Subcutaneous adipose tissue (tissue), 4 donors: ENCODE data around the gene ESR2. TPM values are rescaled to one million over a fixed set of nuclear protein-coding genes. Genes with fewer than 3 reads are reported as not detected.

Experiments
- total RNA-seq, 4 donors: library from RNA; depleted of rRNA; stranded (reverse); fragments of >200 nt; gene quantifications; one replicate each; pipeline ENCODE4 v1.1.0, GENCODE V29; 2016
- TF ChIP-seq, protein P1 (sequence below): fragments of 450-650 bp; IDR thresholded peaks from one replicate; pipeline ENCODE4 v1.5.1; 2016; ENCODE audit warnings: low read depth, mild to moderate bottlenecking, control low read depth, antibody characterized with exemption, moderate library complexity

Gene ESR2
- total RNA-seq: 10 to 100 TPM in 1 of 4 donors, 1 to 10 TPM in 3; 1.1 to 21.5 (median 3.9) TPM

DNA sequence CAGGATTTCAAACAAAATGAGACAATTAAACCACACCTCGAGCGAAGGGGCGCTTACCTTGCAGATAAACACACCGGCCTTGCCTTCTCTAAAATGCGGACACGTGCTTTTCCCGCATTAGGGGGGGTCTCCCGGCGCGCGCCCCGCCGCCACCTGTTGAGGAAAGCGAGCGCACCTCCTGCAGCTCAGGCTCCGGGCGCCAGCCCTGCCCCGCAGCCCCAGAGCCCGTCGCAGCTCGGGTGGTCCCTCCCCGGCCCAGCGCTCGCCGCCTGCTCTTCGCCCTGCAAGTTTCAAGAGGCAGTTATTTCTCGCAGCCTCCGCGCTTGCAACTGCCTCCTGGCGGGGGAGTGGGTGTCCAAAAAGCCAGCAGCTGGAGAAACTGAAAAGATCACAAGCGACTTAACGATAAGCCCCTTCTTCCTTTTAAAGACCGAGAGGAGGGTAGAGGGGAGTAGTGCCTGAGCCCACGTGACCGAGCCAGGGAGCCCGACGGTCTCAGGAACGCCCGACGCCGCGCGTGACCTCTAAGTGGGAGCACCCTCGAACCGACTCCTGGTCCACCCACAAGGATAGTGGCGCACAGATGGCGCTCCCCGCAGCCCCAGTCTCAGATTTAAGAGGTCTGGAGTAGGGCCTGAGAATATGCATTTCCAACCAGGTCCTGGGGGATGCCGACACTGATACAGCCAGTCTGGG, at the start of gene ESR2:
TSS of gene ESR2 (minus strand) at position 396 of the 696 bp plus-strand sequence. CDS start 11,386 bp downstream, outside the sequence.
- TF ChIP-seq, protein P1, sequence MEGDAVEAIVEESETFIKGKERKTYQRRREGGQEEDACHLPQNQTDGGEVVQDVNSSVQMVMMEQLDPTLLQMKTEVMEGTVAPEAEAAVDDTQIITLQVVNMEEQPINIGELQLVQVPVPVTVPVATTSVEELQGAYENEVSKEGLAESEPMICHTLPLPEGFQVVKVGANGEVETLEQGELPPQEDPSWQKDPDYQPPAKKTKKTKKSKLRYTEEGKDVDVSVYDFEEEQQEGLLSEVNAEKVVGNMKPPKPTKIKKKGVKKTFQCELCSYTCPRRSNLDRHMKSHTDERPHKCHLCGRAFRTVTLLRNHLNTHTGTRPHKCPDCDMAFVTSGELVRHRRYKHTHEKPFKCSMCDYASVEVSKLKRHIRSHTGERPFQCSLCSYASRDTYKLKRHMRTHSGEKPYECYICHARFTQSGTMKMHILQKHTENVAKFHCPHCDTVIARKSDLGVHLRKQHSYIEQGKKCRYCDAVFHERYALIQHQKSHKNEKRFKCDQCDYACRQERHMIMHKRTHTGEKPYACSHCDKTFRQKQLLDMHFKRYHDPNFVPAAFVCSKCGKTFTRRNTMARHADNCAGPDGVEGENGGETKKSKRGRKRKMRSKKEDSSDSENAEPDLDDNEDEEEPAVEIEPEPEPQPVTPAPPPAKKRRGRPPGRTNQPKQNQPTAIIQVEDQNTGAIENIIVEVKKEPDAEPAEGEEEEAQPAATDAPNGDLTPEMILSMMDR: no peak

DNA sequence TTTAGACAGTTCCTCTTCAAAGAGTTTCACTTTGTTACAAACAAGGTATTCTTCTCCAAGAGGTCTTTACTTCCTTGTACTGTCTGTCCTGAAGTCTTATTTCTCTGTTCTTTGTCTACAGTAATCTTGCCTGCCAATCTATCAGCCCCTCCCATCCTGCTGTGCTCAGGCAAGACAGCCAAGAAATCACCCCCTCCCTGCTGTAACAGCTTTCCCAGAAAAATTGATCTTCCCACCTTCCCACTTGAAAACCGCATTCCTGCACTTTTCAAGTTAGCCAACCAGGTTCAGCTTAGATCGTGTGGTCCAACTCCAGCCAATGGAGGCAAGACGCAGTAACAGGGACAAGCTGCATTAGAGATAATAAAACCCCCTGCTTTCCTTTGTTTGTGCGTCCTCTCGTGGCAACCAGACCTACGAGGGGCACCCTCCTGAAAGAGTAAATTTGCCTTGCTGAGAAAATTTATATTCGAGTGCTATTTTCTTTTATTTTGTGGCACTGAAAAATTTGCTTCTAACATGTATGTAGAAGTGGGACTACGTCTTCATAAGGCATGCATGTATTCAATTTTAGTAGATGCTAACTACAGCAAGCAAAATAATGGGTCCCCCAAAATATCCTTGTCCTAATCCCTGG, 46.5 kb upstream of the ESR2 start:
- TF ChIP-seq, protein P1: no peak

DNA sequence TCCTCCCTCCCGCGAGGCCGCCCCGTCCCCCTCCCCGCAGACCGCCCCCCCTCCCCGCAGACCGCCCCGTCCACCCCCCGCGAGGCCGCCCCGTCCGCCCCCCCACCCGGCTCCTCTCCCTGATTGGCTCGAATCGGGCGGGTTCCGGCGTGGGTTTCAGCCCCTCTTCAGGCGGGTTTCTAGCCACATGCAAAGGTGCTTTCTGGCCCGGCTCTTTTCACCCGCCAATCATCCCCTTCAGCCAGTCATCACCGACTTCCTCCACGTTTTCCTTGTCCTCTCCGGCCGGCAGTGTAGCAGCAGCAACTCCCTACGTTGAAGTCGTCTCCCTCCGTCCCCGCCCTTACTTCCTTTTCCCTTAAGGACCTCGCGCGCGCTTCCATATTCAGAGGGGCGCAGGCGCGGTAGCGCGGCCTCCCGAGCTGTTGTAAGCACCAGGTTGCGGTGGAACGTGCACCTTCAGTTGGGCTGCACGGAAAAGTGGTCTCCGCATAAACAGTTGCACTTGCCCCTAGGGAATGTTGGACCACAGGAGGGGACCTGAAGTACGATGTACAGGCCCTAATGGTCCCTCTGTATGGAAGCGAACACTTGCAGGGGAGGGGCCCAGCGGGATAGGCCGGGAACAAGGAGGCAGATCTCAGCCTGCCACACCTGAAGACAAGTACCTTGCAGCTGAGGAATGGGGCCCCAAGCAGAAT, 44.6 kb upstream of the ESR2 start:
- TF ChIP-seq, protein P1: no peak

DNA sequence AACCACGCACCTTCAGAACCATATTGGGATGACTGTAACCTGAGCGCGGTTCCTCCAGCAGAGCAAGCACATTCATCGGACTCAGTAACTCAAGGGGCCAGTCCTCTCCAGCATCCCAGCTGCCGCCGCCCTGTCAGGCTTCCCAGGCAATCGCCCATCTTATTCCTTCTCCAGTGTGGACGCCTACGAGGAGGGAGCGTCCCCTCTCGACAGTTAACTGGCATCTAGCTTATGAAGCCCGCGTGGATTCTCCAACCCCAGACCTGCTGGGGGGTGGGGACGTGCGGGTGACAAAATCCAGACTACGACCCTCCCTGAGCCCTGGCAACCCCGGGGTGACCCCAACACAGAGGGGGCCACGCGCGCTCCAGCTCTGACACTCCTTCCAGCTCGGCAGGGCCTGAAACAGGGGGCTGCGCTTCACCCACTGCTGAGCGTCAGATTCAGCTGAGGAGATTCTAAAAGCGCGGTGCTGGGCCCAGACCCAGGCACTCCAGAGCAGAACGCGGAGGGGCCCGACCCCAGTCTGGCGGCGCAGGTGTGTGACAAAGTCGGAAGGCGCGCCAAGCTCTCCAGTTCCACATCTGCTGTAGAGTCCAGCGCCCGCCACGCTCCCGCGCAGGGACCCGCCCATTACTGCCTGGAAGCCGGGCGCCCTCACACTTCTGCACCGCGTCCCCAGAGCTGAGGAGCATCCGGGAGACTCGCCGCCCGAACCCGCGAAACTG, 43.9 kb upstream of the ESR2 start:
- TF ChIP-seq, protein P1: no peak

DNA sequence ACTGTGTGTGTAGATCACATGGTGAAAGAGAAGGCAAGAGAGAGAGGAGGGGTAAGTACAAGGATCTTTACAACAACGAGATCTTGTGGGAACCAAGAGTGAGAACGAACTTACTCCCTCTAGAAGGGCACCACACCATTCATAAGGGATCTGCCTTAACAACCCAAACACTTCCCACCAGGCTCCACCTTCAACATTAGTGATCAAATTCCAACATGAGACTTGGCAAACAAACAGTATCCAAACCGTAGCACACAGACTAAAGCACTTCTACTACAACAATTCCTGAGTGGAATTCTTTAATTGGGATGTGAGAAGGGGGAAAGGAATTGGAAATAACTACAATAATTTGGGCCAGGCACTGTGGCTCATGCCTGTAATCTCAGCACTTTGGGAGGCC, 35.0 kb upstream of the ESR2 start:
- TF ChIP-seq, protein P1: no peak

DNA sequence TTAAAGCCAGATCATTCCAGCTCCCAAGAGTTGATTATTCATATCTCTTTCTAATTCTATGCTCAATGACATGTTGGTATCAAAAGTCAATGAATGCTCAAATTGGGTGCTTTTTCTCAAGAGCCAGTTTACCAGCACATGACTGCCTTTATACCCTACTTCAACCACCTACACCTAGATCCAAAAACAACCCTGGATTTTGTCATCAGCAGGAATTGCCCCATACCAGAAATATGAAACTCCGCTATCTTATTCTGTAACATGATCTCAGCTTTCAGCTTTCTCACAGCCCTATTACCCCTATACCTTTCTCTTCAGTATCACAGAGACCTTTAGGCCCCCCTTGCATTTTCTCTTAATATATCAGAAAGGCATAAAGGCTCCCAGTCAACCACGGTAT, 32.3 kb upstream of the ESR2 start:
- TF ChIP-seq, protein P1: no peak
